Muscle of back (tissue), 11 donors: ENCODE measurements around the gene UNC5CL. TPM values are rescaled to one million over a fixed set of nuclear protein-coding genes. Genes with fewer than 3 reads are reported as not detected.
"Not testable (repeated sequence)": the region's sequence is repeated elsewhere in the genome, so short reads cannot be mapped to it uniquely, and the experiment has no call there.

Experiments used
- DNase-seq, 3 donors: peaks; one replicate each; pipeline versions ENCODE4 v3.0.0 to v3.0.0-alpha.2; 2013
- polyA plus RNA-seq, 10 donors: library from polyadenylated mRNA; unstranded; fragments of 120-200 nt; gene quantifications; one replicate each; pipeline ENCODE4 v1.2.1, GENCODE V29; 2013; ENCODE audit not compliant: insufficient read length in 10 of 10

Gene UNC5CL
- polyA plus RNA-seq, 10 donors = 1.6 to 4.3 (median 2.9) TPM

- DNase-seq = no peak
Observed at GRCh38 chr6:41040101-41040939, 1.3 kb upstream of the UNC5CL start.

- no peak for DNase-seq
Observed at GRCh38 chr6:41038205-41038604, 816 bp downstream of the UNC5CL start.

- DNase-seq = no peak
Observed at GRCh38 chr6:41037107-41037900, 1.7 kb downstream of the UNC5CL start.

GRCh38 chr6:41036601-41037000, 2.4 kb downstream of the UNC5CL start:
- no peak for DNase-seq

- no peak for DNase-seq
Observed at GRCh38 chr6:41036186-41036585, 2.8 kb downstream of the UNC5CL start.

GRCh38 chr6:41033776-41034175, 5.2 kb downstream of the UNC5CL start:
- no peak for DNase-seq

DNA sequence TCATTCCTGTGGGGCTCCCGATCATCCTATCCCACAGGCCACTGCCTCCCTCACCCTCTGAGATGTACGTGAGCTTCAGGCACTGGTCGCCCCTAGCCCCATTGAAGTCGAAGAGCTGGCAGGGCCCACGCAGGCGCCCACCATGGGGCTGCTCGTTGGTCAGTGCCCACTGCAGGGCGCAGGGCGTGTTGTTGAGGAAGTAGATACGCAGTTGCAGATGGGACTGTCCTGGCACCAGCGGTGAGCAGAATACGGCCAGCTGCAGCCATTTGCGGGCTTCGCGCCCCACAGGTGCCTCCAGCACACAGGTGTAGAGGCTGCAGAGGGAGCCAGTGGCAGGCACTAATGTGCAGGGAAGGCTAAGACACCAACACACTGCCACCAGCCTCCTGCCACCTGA, 6.2 kb downstream of the UNC5CL start:
- DNase-seq = no peak

DNA sequence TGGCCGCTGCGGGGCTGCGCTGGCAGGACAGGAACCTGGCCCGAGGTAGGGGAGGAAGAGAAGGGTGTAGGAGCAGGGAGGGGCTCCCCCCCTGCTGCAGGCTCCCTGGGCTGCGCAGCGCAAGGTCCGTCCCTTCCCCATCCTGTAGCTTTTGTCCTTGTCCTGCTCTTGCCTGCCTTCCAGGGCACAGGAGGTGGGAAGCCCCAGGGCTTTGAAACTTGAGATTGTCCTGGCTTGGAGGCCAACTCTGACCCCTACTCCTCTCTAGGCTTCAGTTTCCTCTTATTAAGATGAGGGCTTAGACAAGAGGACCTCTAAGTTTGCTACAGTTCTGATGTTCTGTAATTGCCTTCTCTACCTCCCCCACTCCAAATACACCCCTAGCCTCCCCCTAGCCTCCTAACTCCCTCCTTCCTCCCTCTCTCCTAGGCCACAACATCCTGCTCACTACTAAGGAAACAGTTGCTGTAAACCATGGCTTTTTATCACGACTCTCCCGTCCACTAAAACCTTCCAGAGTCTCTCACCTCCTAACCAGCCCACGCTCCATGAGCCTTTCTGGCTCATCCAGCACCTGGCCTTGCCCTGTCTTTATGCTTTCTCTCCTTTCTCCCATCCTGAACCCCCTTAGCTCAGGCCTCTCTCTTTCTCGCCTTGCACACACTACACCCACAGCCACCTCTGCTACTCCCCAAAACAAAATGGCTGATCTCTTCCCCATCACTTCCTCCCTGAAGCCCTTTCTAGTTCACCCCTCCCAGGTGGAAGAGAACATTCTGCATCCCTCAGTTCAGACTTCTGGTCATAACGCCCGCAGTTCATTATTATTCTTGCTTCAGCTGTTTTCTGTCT, 10.2 kb downstream of the UNC5CL start:
- peak in 1 of 3 donors; percentile 30 for DNase-seq

GRCh38 chr6:41027799-41028560, 11.0 kb downstream of the UNC5CL start:
- peak; percentile 74 to 95 (median 89) for DNase-seq

- DNase-seq = no peak
Observed at GRCh38 chr6:41027241-41027640, 11.8 kb downstream of the UNC5CL start.

DNA sequence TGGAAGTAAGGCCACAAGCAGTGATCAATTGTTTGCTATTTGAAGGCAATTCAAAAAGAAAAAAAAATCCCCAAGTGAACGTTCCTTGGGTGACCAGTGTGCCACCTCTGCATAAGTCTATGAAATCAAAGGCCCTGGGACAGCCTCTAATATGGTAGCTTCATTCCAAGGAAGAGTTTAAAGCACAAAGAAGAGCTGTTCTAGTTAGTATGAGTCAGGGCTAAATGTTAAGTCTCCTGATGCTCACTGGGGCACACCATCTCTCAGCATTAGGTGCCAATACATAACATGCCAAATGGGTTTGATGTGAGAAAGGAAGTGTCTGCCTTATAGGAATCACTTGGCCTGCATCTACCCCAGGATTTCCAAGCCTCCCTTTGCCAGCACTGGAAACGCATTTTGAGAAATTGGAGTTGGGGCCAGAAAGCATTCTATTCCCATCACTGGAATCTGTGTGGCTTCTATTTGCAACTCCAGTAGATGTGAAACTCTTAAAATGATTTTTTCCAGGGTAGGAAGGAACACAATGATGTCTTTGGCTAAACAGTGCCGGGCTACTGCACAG, 13.0 kb downstream of the UNC5CL start:
- no peak for DNase-seq

DNA sequence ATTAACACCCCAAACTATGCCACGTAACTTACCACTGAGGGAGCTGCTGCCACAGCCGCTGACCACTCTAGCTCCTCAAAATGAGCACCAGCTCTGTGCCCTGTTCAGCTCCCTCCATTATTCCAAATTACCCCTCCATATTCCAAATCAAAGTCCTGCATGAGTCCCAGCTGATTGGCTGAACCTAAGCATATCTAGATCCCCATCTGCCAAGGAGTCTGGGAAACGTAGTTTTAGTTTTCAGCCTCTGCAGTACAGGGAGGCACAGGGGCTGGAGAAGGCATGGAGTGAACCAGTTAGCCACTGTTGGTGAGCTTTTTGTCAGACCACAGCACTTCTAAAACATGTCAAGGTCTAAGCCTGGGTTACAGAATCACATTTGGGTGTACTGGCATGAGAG, 15.9 kb downstream of the UNC5CL start:
- no peak for DNase-seq

- DNase-seq = no peak
Observed at GRCh38 chr6:41022294-41022693, 16.7 kb downstream of the UNC5CL start.

GRCh38 chr6:41021832-41022231, 17.2 kb downstream of the UNC5CL start:
- no peak for DNase-seq

GRCh38 chr6:41017663-41018062, 21.4 kb downstream of the UNC5CL start:
- no peak for DNase-seq

DNA sequence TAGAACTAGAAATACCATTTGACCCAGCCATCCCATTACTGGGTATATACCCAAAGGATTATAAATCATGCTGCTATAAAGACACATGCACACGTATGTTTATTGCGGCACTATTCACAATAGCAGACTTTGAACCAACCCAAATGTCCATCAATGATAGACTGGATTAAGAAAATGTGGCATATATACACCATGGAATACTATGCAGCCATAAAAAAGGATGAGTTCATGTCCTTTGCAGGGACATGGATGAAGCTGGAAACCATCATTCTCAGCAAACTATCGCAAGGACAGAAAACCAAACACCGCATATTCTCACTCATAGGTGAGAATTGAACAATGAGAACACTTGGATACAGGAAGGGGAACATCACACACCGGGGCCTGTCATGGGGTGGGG, 23.2 kb downstream of the UNC5CL start:
- not testable (repeated sequence) for DNase-seq

- no peak for DNase-seq
Observed at GRCh38 chr6:41014780-41015179, 24.2 kb downstream of the UNC5CL start.

GRCh38 chr6:41013466-41014153, 25.4 kb downstream of the UNC5CL start:
- DNase-seq = no peak

DNA sequence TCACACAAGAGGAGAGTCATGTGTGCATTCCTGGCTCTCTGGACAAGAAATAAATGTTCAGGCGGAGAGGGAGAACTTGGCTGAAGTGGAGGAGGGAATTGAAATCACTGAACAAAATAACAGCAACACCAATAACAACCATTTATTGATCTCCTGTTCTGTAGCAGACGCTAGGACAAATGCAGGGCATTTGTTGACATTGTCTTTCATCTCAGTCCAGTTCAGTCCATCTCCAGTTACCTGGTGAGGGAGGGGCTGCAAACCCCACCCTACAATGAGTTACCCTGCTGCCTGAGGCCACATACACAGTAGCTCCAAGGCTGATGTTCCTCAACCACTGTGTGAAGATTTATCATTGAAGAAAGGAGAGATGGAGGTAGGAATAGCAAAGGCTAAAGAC, 27.3 kb downstream of the UNC5CL start:
- no peak for DNase-seq

- DNase-seq = no peak
Observed at GRCh38 chr6:41009669-41010068, 29.4 kb downstream of the UNC5CL start.
